Measurements from ENCODE around the gene DNAJC27. TPM values are rescaled to one million over a fixed set of nuclear protein-coding genes. Genes with fewer than 3 reads are reported as not detected.

The DNAJC27 gene
- total RNA-seq, 1 donor from 2014 or later = 19.1 TPM

DNA sequence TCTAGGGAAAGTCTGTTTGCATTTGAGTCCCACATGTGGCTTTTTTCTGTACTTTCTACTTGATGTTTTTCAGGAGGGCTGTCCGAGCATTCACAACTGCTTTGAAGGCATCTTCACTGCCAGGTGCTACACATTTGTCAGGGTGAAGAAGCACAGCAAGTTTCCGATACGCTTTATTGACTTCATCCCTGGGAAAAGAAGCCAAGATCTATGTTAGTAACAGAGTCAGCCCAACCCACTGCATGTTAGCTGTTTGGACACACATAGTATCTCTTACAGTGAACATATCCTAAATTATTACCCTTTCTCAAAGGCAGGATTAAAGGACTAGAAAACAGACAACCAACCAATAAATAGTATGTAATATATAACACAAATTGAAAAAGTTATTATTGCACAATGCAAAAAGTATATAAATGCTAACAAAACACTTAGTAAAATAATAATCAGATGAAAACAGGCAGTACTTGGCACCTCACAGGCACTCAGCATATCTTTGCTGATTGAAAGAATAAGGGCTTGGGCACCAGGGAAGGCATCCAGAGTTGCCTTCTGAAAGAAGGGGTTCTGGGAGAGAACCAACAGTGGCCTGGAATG lies 24.1 kb downstream of the DNAJC27 start:
- H3K79me2 ChIP-seq (ENCODE audit: low read depth) = no peaks in the 10 kb centered on the region
- TF ChIP-seq, protein P1, sequence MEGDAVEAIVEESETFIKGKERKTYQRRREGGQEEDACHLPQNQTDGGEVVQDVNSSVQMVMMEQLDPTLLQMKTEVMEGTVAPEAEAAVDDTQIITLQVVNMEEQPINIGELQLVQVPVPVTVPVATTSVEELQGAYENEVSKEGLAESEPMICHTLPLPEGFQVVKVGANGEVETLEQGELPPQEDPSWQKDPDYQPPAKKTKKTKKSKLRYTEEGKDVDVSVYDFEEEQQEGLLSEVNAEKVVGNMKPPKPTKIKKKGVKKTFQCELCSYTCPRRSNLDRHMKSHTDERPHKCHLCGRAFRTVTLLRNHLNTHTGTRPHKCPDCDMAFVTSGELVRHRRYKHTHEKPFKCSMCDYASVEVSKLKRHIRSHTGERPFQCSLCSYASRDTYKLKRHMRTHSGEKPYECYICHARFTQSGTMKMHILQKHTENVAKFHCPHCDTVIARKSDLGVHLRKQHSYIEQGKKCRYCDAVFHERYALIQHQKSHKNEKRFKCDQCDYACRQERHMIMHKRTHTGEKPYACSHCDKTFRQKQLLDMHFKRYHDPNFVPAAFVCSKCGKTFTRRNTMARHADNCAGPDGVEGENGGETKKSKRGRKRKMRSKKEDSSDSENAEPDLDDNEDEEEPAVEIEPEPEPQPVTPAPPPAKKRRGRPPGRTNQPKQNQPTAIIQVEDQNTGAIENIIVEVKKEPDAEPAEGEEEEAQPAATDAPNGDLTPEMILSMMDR (IDR thresholded peaks at IDR 0.05) = no peak
- no peak for TF ChIP-seq EZH2phosphoT487 (IDR thresholded peaks at IDR 0.05)
- no peak for TF ChIP-seq EZH2 (IDR thresholded peaks at IDR 0.05)
- Mint-ChIP-seq H3K27me3 (ENCODE audit: insufficient read depth, low read depth) (peaks cover 2% of the 10 kb centered on the region), H3K27ac (no peak overlapping the region), H3K4me1 (peaks cover 10% of the 10 kb centered on the region), H3K4me3 (no peak overlapping the region), H3K36me3 (peaks cover 25% of the 10 kb centered on the region), H3K9me3 (no peaks in the 10 kb centered on the region)
- H3K27me3 ChIP-seq = no peaks in the 10 kb centered on the region
- no peaks in the 10 kb centered on the region for H3K9me3 ChIP-seq (ENCODE audit: low read depth)
- H3K4me2 ChIP-seq = no peak overlapping the region
- no peaks in the 10 kb centered on the region for H4K20me1 ChIP-seq (ENCODE audit: low read depth)
- H3F3A ChIP-seq (ENCODE audit: low read depth) = no peaks in the 10 kb centered on the region
- H3K36me3 ChIP-seq = no peaks in the 10 kb centered on the region
- H3K4me1 ChIP-seq = no peaks in the 10 kb centered on the region
- no peak overlapping the region for H3K9ac ChIP-seq
- no peak for DNase-seq (ENCODE audit: low spot score)
- H3K27ac ChIP-seq = no peak overlapping the region
- H3K4me3 ChIP-seq = no peak overlapping the region
- no peak overlapping the region for H2AFZ ChIP-seq (replicated peaks)

DNA sequence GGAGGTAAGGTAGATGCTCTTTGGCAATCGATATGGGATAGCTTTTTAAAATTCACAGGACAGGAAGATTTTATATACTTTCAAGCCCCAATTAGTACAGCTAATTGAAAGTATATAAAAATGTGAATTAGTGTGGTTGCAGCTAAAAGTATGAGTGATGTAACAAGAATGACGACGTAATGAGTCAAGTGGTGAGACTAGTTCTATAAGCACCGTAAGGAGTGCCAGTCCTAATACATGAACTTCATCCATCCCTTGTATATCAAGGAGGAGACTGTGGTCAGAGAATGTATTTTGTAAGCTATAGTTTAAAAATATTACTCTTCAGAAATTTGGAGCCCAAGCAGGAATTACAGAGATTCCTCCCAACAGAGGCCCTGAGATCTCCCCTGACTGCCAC lies 25.8 kb downstream of the DNAJC27 start:
- peaks cover 2% of the 10 kb centered on the region for H3K27me3 Mint-ChIP-seq (ENCODE audit: insufficient read depth, low read depth)
- TF ChIP-seq, protein P1 (IDR thresholded peaks at IDR 0.05) = no peak
- TF ChIP-seq EZH2phosphoT487 (IDR thresholded peaks at IDR 0.05) = no peak
- TF ChIP-seq EZH2 (IDR thresholded peaks at IDR 0.05) = no peak
- no peaks in the 10 kb centered on the region for H3K79me2 ChIP-seq (ENCODE audit: low read depth)
- no peak overlapping the region for H3K27ac Mint-ChIP-seq
- no peaks in the 10 kb centered on the region for H3K9me3 Mint-ChIP-seq
- H3K4me3 Mint-ChIP-seq = no peak overlapping the region
- H3K9ac ChIP-seq = no peak overlapping the region
- H4K20me1 ChIP-seq (ENCODE audit: low read depth) = no peaks in the 10 kb centered on the region
- H3K36me3 Mint-ChIP-seq = peaks cover 14% of the 10 kb centered on the region
- no peaks in the 10 kb centered on the region for H3K36me3 ChIP-seq
- H3K4me3 ChIP-seq = no peak overlapping the region
- H3K27ac ChIP-seq = no peak overlapping the region
- H3K9me3 ChIP-seq (ENCODE audit: low read depth) = no peaks in the 10 kb centered on the region
- H3K4me2 ChIP-seq = no peak overlapping the region
- H2AFZ ChIP-seq (replicated peaks) = no peak overlapping the region
- DNase-seq (ENCODE audit: low spot score) = no peak
- no peaks in the 10 kb centered on the region for H3K4me1 ChIP-seq
- peaks cover 10% of the 10 kb centered on the region for H3K4me1 Mint-ChIP-seq
- H3F3A ChIP-seq (ENCODE audit: low read depth) = no peaks in the 10 kb centered on the region
- no peaks in the 10 kb centered on the region for H3K27me3 ChIP-seq

DNA sequence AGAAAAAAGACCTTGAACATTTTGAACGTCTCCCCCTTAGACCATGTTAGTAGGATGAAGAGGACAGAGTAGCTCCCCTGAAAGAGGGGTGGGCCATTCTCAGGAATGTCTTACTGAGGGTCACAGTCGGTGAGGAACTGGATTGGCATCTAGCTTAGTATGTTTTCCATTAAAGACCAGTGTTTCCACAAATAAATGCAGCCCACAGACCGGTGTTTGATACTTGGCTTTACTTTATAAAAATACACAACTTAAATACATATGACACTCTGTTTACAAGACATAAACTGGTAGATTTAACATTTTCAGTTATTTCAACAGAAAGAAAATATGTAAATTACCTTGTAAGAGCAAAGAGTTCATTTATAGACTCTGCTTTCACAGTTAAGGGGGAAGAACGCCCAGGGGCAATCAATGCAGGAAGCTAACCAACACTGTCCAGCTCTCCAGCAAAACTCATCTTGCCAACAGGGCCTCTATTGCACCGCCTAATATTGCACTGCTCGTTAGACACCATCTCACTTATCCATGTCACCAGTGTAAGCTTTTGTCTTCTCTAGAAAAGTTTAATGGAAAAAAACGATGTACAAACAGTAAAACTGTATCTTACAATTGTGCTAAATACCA lies 28.2 kb downstream of the DNAJC27 start:
- H3K79me2 ChIP-seq (ENCODE audit: low read depth) = no peaks in the 10 kb centered on the region
- no peak overlapping the region for H3K4me2 ChIP-seq
- no peaks in the 10 kb centered on the region for H3F3A ChIP-seq (ENCODE audit: low read depth)
- H3K4me3 ChIP-seq = no peak overlapping the region
- no peak overlapping the region for H3K4me3 Mint-ChIP-seq
- H3K4me1 ChIP-seq = no peaks in the 10 kb centered on the region
- no peak overlapping the region for H2AFZ ChIP-seq (replicated peaks)
- H4K20me1 ChIP-seq (ENCODE audit: low read depth) = no peaks in the 10 kb centered on the region
- no peaks in the 10 kb centered on the region for H3K9me3 ChIP-seq (ENCODE audit: low read depth)
- TF ChIP-seq, protein P1 (IDR thresholded peaks at IDR 0.05) = no peak
- TF ChIP-seq EZH2phosphoT487 (IDR thresholded peaks at IDR 0.05) (no peak), EZH2 (IDR thresholded peaks at IDR 0.05) (no peak)
- no peak for DNase-seq (ENCODE audit: low spot score)
- no peaks in the 10 kb centered on the region for H3K9me3 Mint-ChIP-seq
- no peak overlapping the region for H3K27ac Mint-ChIP-seq
- H3K27ac ChIP-seq = no peak overlapping the region
- no peaks in the 10 kb centered on the region for H3K27me3 Mint-ChIP-seq (ENCODE audit: insufficient read depth, low read depth)
- peaks cover 11% of the 10 kb centered on the region for H3K36me3 Mint-ChIP-seq
- H3K36me3 ChIP-seq = no peaks in the 10 kb centered on the region
- H3K27me3 ChIP-seq = no peaks in the 10 kb centered on the region
- H3K4me1 Mint-ChIP-seq = peaks cover 7% of the 10 kb centered on the region
- no peak overlapping the region for H3K9ac ChIP-seq
